DND-41 (cell line): ENCODE measurements around the gene ZNF45.

Source experiments
- CTCF ChIP-seq: IDR thresholded peaks from 2 replicates; pipeline ENCODE4 v1.5.1; 2012; ENCODE audit warnings: borderline replicate concordance, low read length, moderate library complexity, mild to moderate bottlenecking; ENCODE audit not compliant: poor library complexity, severe bottlenecking; ENCODE audit errors: extremely low read depth
- EZH2 ChIP-seq: IDR thresholded peaks from 3 replicates; pipeline ENCODE4 v1.6.1; 2012; ENCODE audit warnings: borderline replicate concordance, low read depth, mild to moderate bottlenecking, moderate library complexity, low read length, inconsistent platforms; ENCODE audit not compliant: severe bottlenecking

GRCh38 chr19:43910884-43911283 is 24.2 kb downstream of the ZNF45 start:
- no peak for TF ChIP-seq CTCF
- no peak for TF ChIP-seq EZH2
